Loucy (cell line): ENCODE data around the gene ZNF253.
"Not testable (repeated sequence)": the region's sequence is repeated elsewhere in the genome, so short reads cannot be mapped to it uniquely, and the experiment has no call there.

Source experiments
- H2AFZ ChIP-seq: fragments of 200-600 bp; sonication (generic); 2 replicates; pipeline ENCODE4 v1.6.0; 2016; ENCODE audit warnings: antibody characterized with exemption, mild to moderate bottlenecking, low read length, moderate library complexity
- H3F3A ChIP-seq: fragments of 200-600 bp; 2 replicates; pipeline ENCODE4 v1.6.0; 2016; ENCODE audit warnings: antibody characterized with exemption, low read depth, mild to moderate bottlenecking
- H3K27me3 ChIP-seq: fragments of 200-600 bp; sonication (generic); 2 replicates; pipeline ENCODE4 v1.6.1; 2014; ENCODE audit warnings: low read length, mild to moderate bottlenecking; ENCODE audit not compliant: insufficient read depth, poor library complexity, severe bottlenecking
- H3K36me3 ChIP-seq: fragments of 200-600 bp; sonication (generic); 2 replicates; pipeline ENCODE4 v1.6.1; 2016; ENCODE audit warnings: low read length; ENCODE audit not compliant: insufficient read depth
- H3K4me1 ChIP-seq: fragments of 200-600 bp; sonication (generic); 2 replicates; pipeline ENCODE4 v1.5.1; 2014; ENCODE audit warnings: low read length, mild to moderate bottlenecking; ENCODE audit not compliant: insufficient read depth, poor library complexity, severe bottlenecking
- H3K4me2 ChIP-seq: fragments of 200-600 bp; sonication (generic); 2 replicates; pipeline ENCODE4 v1.6.0; 2014; ENCODE audit warnings: antibody characterized with exemption, low read length, low read depth, mild to moderate bottlenecking; ENCODE audit not compliant: poor library complexity, severe bottlenecking
- H3K4me3 ChIP-seq: fragments of 200-600 bp; sonication (generic); 2 replicates; pipeline ENCODE4 v1.5.1; 2014; ENCODE audit warnings: low read length, mild to moderate bottlenecking, mixed read lengths; ENCODE audit not compliant: poor library complexity, severe bottlenecking
- H3K79me2 ChIP-seq: fragments of 200-600 bp; sonication (generic); 2 replicates; pipeline ENCODE4 v1.6.1; 2014; ENCODE audit warnings: low read length; ENCODE audit not compliant: insufficient read depth
- H3K9ac ChIP-seq: fragments of 200-600 bp; sonication (generic); 2 replicates; pipeline ENCODE4 v1.6.0; 2014; ENCODE audit warnings: mild to moderate bottlenecking, low read depth, low read length, moderate library complexity; ENCODE audit not compliant: poor library complexity, severe bottlenecking
- H3K9me2 ChIP-seq: fragments of 200-600 bp; sonication (generic); replicated peaks from 2 replicates; pipeline ENCODE4 v1.6.1; 2016; ENCODE audit warnings: low read depth, low read length, mixed read lengths
- H3K9me3 ChIP-seq: fragments of 200-600 bp; sonication (generic); 2 replicates; pipeline ENCODE4 v1.6.1; 2014; ENCODE audit warnings: mild to moderate bottlenecking, antibody characterized with exemption, low read length, low read depth; ENCODE audit not compliant: insufficient read depth
- H4K20me1 ChIP-seq: fragments of 200-600 bp; sonication (generic); 2 replicates; pipeline ENCODE4 v1.6.0; 2014; ENCODE audit warnings: antibody characterized with exemption, low read length, mild to moderate bottlenecking; ENCODE audit not compliant: insufficient read depth, poor library complexity, severe bottlenecking
- EZH2phosphoT487 ChIP-seq: fragments of 200-600 bp; IDR thresholded peaks from 2 replicates; pipeline ENCODE4 v1.6.1; 2018; ENCODE audit warnings: antibody characterized with exemption, mild to moderate bottlenecking, moderate library complexity, borderline replicate concordance
- TF ChIP-seq, protein P1 (sequence below): fragments of 200-600 bp; sonication (generic); conservative IDR thresholded peaks from 2 replicates; pipeline ENCODE4 v1.5.1; 2014; ENCODE audit warnings: mild to moderate bottlenecking, antibody characterized with exemption, low read length

ZNF253 gene

DNA sequence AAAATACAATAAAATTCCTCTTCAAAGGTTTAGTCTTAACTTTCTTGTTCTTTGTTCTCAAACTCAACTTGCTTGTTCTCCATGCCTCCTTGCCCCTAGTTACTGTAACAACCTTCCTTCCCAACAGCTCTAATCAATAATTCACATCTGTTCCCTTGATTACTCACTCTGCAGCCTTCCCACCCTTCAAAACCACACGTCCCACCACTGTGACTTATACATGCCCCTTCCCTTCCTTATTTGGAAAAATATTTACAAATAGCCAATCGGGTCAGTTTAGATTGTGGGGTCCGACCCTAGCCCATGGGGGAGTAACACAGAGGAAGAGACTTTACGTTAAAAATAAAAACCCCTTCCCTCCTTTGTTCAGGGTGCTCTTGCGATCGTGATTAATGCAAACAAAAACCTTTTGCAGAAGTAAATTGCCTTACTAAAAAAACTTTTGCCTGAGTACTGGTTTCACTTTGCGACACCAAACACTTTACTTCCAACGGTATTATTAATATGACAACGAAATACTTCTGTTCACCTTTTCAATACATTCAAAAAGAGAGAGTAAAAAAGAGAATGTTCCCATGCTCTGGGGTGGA is 34.6 kb downstream of the ZNF253 start:
- H3K9me3 ChIP-seq, result peaks cover 3% of the 10 kb centered on the region; the same call in 1 of the 2 replicates
- H2AFZ ChIP-seq, result peak overlapping the region; percentile 76
- peak overlapping the region; percentile 91 for H3K9ac ChIP-seq
- no peaks in the 10 kb centered on the region for H3K27me3 ChIP-seq
- 0 out of 2 replicates have a peak, but pooled peaks cover 3% of the 10 kb centered on the region for H3F3A ChIP-seq
- peak overlapping the region; percentile 91 for H3K4me2 ChIP-seq
- TF ChIP-seq EZH2phosphoT487, result no peak
- TF ChIP-seq, protein P1, sequence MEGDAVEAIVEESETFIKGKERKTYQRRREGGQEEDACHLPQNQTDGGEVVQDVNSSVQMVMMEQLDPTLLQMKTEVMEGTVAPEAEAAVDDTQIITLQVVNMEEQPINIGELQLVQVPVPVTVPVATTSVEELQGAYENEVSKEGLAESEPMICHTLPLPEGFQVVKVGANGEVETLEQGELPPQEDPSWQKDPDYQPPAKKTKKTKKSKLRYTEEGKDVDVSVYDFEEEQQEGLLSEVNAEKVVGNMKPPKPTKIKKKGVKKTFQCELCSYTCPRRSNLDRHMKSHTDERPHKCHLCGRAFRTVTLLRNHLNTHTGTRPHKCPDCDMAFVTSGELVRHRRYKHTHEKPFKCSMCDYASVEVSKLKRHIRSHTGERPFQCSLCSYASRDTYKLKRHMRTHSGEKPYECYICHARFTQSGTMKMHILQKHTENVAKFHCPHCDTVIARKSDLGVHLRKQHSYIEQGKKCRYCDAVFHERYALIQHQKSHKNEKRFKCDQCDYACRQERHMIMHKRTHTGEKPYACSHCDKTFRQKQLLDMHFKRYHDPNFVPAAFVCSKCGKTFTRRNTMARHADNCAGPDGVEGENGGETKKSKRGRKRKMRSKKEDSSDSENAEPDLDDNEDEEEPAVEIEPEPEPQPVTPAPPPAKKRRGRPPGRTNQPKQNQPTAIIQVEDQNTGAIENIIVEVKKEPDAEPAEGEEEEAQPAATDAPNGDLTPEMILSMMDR, result no peak
- H3K9me2 ChIP-seq, result no peaks in the 10 kb centered on the region
- no peaks in the 10 kb centered on the region for H3K36me3 ChIP-seq
- H3K4me3 ChIP-seq, result peak overlapping the region; percentile 88
- peaks cover 44% of the 10 kb centered on the region for H3K79me2 ChIP-seq
- H4K20me1 ChIP-seq, result peaks cover 33% of the 10 kb centered on the region
- H3K4me1 ChIP-seq, result peaks cover 34% of the 10 kb centered on the region

DNA sequence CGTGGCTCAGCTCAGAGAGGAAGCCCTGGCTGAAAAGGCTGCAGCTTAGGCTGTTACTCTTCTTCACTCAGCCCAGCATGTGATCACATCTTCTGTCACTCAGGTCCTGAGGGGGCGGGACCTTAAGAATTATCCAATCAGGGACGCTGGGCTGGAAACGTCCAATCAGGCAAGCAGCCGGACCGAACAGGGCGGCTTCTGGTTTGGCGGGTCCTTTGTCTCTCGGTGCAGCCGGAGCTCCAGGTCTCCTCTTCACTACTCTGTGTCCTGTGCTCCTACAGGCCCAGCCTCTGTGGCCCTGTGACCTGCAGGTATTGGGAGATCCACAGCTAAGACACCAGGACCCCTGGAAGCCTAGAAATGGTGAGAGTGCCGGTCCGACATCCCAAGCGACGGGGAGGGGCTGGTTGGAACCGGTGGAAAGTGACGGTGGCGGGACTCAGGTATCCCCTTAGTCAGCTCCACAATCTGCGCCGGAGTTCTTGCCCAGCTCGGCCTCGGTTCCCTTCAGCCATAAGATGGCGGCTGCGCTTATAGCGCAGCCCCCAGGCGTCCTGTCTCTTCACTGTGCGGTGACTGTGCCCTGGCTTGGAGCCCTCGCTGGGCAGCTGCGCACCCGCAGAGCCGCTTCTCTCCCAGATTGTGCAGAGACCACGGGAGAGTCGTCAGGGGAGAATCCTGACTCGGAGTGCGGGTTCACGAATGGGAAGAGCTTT is 35.2 kb downstream of the ZNF253 start, which contains the start of gene ZNF93:
Gene ZNF93, plus strand, starts transcription at position 218 of the 716 bp plus-strand sequence. Its CDS starts 143 bp downstream, at position 361.
- peaks cover 40% of the 10 kb centered on the region for H4K20me1 ChIP-seq
- peaks cover 41% of the 10 kb centered on the region for H3K4me1 ChIP-seq
- TF ChIP-seq, protein P1, result no peak
- TF ChIP-seq EZH2phosphoT487, result no peak
- H3K4me2 ChIP-seq, result peak within 1 kb of the TSS; percentile 91
- H3K79me2 ChIP-seq, result peaks cover 51% of the 10 kb centered on the region
- 0 out of 2 replicates have a peak, but pooled peaks cover 3% of the 10 kb centered on the region for H3F3A ChIP-seq
- H2AFZ ChIP-seq, result peak within 1 kb of the TSS; percentile 76
- H3K36me3 ChIP-seq, result no peaks in the 10 kb centered on the region
- H3K4me3 ChIP-seq, result peak within 1 kb of the TSS; percentile 88
- H3K9me2 ChIP-seq, result no peaks in the 10 kb centered on the region
- H3K9ac ChIP-seq, result peak within 1 kb of the TSS; percentile 91
- no peaks in the 10 kb centered on the region for H3K9me3 ChIP-seq
- H3K27me3 ChIP-seq, result no peaks in the 10 kb centered on the region

DNA sequence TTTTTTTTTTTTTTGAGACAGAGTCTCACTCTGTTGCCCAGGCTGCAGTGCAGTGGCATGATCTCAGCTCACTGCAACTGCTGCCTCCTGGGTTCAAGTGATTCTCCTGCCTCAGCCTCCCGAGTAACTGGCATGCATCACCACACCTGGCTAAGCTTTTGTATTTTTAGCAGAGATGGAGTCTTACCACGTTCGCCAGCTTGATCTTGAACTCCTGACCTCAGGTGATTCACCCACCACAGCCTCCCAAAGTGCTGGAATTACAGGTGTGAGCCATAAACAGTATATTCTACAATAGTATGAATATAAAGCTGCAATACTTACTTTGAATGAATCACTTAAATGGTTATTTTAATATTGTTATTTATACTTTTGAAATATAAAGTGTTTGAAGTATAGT is 41.9 kb downstream of the ZNF253 start:
- H3K27me3 ChIP-seq, H2AFZ ChIP-seq, H3F3A ChIP-seq, H3K9me2 ChIP-seq, H3K9me3 ChIP-seq, H3K9ac ChIP-seq: not testable (repeated sequence)
- H3K4me3 ChIP-seq, result peak overlapping the region; percentile 88
- peaks cover 13% of the 10 kb centered on the region; the same call in 1 of the 2 replicates for H3K36me3 ChIP-seq
- H3K4me2 ChIP-seq, result peak overlapping the region; percentile 91
- H3K79me2 ChIP-seq, result peaks cover 100% of the 10 kb centered on the region
- H3K4me1 ChIP-seq, result peaks cover 70% of the 10 kb centered on the region
- H4K20me1 ChIP-seq, result peaks cover 88% of the 10 kb centered on the region
